SK-N-SH treated with all-trans-retinoic acid at 6 μM for 48 hours (cell line): ENCODE measurements around the gene MAP3K20.

Source experiments
- BACH2 ChIP-seq: fragments of 250-450 bp; sonication (Bioruptor Pico); IDR thresholded peaks from 2 replicates; pipeline ENCODE4 v1.9.0; 2021; ENCODE audit warnings: mild to moderate bottlenecking, borderline replicate concordance
- CSDC2 ChIP-seq: fragments of 250-450 bp; sonication (Bioruptor Pico); IDR thresholded peaks from 2 replicates; pipeline ENCODE4 v1.5.0; 2020; ENCODE audit warnings: mild to moderate bottlenecking, moderate library complexity
- ISL1 ChIP-seq: fragments of 250-450 bp; sonication (Bioruptor Pico); IDR thresholded peaks from 2 replicates; pipeline ENCODE4 v2.1.2; 2022; ENCODE audit warnings: mild to moderate bottlenecking, moderate library complexity
- PPARA ChIP-seq: fragments of 250-450 bp; sonication (Bioruptor Pico); IDR thresholded peaks from 2 replicates; pipeline ENCODE4 v1.5.0; 2020; ENCODE audit warnings: mild to moderate bottlenecking, borderline replicate concordance
- RARB ChIP-seq: fragments of 250-450 bp; sonication (Bioruptor Pico); IDR thresholded peaks from 2 replicates; pipeline ENCODE4 v1.8.0; 2021; ENCODE audit warnings: mild to moderate bottlenecking, moderate library complexity
- TOX ChIP-seq: fragments of 250-450 bp; sonication (Bioruptor Pico); IDR thresholded peaks from 2 replicates; pipeline ENCODE4 v1.8.0; 2021; ENCODE audit warnings: mild to moderate bottlenecking, moderate library complexity, borderline replicate concordance
- ZC3H10 ChIP-seq: fragments of 250-450 bp; sonication (Bioruptor Pico); IDR thresholded peaks from 2 replicates; pipeline ENCODE4 v1.5.1; 2021; ENCODE audit warnings: mild to moderate bottlenecking, moderate library complexity
- ZFP30 ChIP-seq: fragments of 450-650 bp; formaldehyde crosslinking; IDR thresholded peaks from 2 replicates; pipeline ENCODE4 v1.5.0; 2022; ENCODE audit warnings: mild to moderate bottlenecking, moderate library complexity
- ZNF565 ChIP-seq: fragments of 450-650 bp; formaldehyde crosslinking; conservative IDR thresholded peaks from 2 replicates; pipeline ENCODE4 v1.5.0; 2020; ENCODE audit warnings: low read depth, mild to moderate bottlenecking, moderate library complexity
- ZNF70 ChIP-seq: fragments of 450-650 bp; formaldehyde crosslinking; IDR thresholded peaks from 2 replicates; pipeline ENCODE4 v1.5.0; 2020; ENCODE audit warnings: mild to moderate bottlenecking, moderate library complexity

GRCh38 chr2:173307293-173307692 lies 231.6 kb downstream of the MAP3K20 start:
- TF ChIP-seq BACH2 (CRISPR knock-in tag) (no peak), CSDC2 (CRISPR knock-in tag) (no peak), ZNF565 (no peak), PPARA (no peak), ZC3H10 (no peak), ISL1 (CRISPR knock-in tag) (no peak), RARB (no peak), TOX (CRISPR knock-in tag) (no peak), ZFP30 (CRISPR knock-in tag) (no peak), ZNF70 (CRISPR knock-in tag) (no peak)
